Tibial nerve (tissue), 4 donors: Measurements from ENCODE around the gene SNAI3. TPM values are rescaled to one million over a fixed set of nuclear protein-coding genes. Genes with fewer than 3 reads are reported as not detected.

Experiments used
- DNase-seq, 2 donors: peaks; one replicate each; pipeline ENCODE4 v3.0.0-alpha.2; 2019; ENCODE audit warnings: low spot score in 2 of 2
- H3K27ac ChIP-seq, 4 donors: fragments of 200-600 bp; sonication (generic) in 3 of 4; one replicate each; pipeline ENCODE4 v1.5.1; 2017 to 2019; ENCODE audit warnings: mild to moderate bottlenecking in 1 of 4
- H3K27me3 ChIP-seq, 2 donors: fragments of 200-600 bp; sonication (generic) in 1 of 2; one replicate each; pipeline versions ENCODE4 v1.5.1 to v1.6.0; 2017 to 2019
- H3K36me3 ChIP-seq, 3 donors: fragments of 200-600 bp; sonication (generic); one replicate each; pipeline ENCODE4 v1.5.1; 2018 to 2019
- H3K4me1 ChIP-seq, 4 donors: fragments of 200-600 bp; sonication (generic) in 3 of 4; one replicate each; pipeline ENCODE4 v1.5.1; 2017 to 2019
- H3K4me3 ChIP-seq, 4 donors: fragments of 200-600 bp; sonication (generic) in 3 of 4; one replicate each; pipeline ENCODE4 v1.5.1; 2017 to 2019; ENCODE audit warnings: mild to moderate bottlenecking in 1 of 4, moderate library complexity in 1 of 4
- H3K9me3 ChIP-seq, 4 donors: fragments of 200-600 bp; sonication (generic) in 3 of 4; one replicate each; pipeline ENCODE4 v1.5.1; 2017 to 2019
- EP300 ChIP-seq, 2 donors: sonication (generic); formaldehyde crosslinking; IDR thresholded peaks; one replicate each; pipeline ENCODE4 v1.6.1; 2017; ENCODE audit warnings: antibody characterized with exemption in 2 of 2, mild to moderate bottlenecking in 1 of 2
- POLR2A ChIP-seq, 2 donors: fragments of 450-650 bp; IDR thresholded peaks; one replicate each; pipeline ENCODE4 v1.6.1; 2017; ENCODE audit warnings: antibody characterized with exemption in 2 of 2, mild to moderate bottlenecking in 2 of 2, moderate library complexity in 2 of 2
- WGBS, 2 donors: methylation state at CpG; one replicate each; pipeline ENCODE4 v1.1.5; 2018; 5-methylcytosine and 5-hydroxymethylcytosine counted together
- total RNA-seq, 4 donors: library from RNA; depleted of rRNA; stranded (reverse); fragments of >200 nt; gene quantifications; one replicate each; pipeline ENCODE4 v1.1.0, GENCODE V29; 2016
- TF ChIP-seq, protein P1 (sequence below), 5 experiments: fragments of 200-600 bp in 3 of 5; fragments of 450-650 bp in 2 of 5; sonication (generic) in 3 of 5; IDR thresholded peaks; one replicate each; pipeline ENCODE4 v1.5.1; 2016 to 2019; ENCODE audit warnings: antibody characterized with exemption in 5 of 5, mild to moderate bottlenecking in 3 of 5, moderate library complexity in 2 of 5

The SNAI3 gene
- total RNA-seq, 4 donors from 2014 or later: 0.87 to 1.2 (median 1.0) TPM

GRCh38 chr16:88715312-88716190 lies 29.2 kb upstream of the SNAI3 start:
- TF ChIP-seq POLR2A (IDR thresholded peaks at IDR 0.05) (no peak), EP300 (IDR thresholded peaks at IDR 0.05) (no peak)
- TF ChIP-seq, protein P1, sequence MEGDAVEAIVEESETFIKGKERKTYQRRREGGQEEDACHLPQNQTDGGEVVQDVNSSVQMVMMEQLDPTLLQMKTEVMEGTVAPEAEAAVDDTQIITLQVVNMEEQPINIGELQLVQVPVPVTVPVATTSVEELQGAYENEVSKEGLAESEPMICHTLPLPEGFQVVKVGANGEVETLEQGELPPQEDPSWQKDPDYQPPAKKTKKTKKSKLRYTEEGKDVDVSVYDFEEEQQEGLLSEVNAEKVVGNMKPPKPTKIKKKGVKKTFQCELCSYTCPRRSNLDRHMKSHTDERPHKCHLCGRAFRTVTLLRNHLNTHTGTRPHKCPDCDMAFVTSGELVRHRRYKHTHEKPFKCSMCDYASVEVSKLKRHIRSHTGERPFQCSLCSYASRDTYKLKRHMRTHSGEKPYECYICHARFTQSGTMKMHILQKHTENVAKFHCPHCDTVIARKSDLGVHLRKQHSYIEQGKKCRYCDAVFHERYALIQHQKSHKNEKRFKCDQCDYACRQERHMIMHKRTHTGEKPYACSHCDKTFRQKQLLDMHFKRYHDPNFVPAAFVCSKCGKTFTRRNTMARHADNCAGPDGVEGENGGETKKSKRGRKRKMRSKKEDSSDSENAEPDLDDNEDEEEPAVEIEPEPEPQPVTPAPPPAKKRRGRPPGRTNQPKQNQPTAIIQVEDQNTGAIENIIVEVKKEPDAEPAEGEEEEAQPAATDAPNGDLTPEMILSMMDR (IDR thresholded peaks at IDR 0.05): no peak
- WGBS, 2 donors: 89% methylated on average over 41 to 55 of the region's 57 CpGs
- H3K36me3 ChIP-seq: peaks cover 4 to 81% (median 20%) of the 10 kb centered on the region in 3 donors
- no peak overlapping the region for H3K4me3 ChIP-seq
- no peaks in the 10 kb centered on the region for H3K9me3 ChIP-seq
- no peak overlapping the region for H3K27ac ChIP-seq
- peaks cover 0 to 16% (median 0%) of the 10 kb centered on the region in 4 donors for H3K4me1 ChIP-seq
- H3K27me3 ChIP-seq: no peaks in the 10 kb centered on the region
- no peak for DNase-seq

- peaks cover 4 to 77% (median 11%) of the 10 kb centered on the region in 3 donors for H3K36me3 ChIP-seq
- 89 to 90% methylated on average over 17 to 21 of the region's 42 CpGs for WGBS, 2 donors
- peaks cover 0 to 12% (median 0%) of the 10 kb centered on the region in 4 donors for H3K4me1 ChIP-seq
Observed at GRCh38 chr16:88714420-88715302, 28.4 kb upstream of the SNAI3 start.

GRCh38 chr16:88713568-88714419 lies 27.5 kb upstream of the SNAI3 start:
- Histone ChIP-seq H3K4me1 (peaks cover 0 to 8% (median 0%) of the 10 kb centered on the region in 4 donors), H3K36me3 (peaks cover 4 to 70% (median 9%) of the 10 kb centered on the region in 3 donors), H3K27ac (no peak overlapping the region), H3K9me3 (no peaks in the 10 kb centered on the region), H3K27me3 (no peaks in the 10 kb centered on the region), H3K4me3 (no peak overlapping the region)
- no peak for DNase-seq
- TF ChIP-seq EP300 (IDR thresholded peaks at IDR 0.05): no peak
- TF ChIP-seq, protein P1 (IDR thresholded peaks at IDR 0.05): no peak
- WGBS, 2 donors: 87 to 90% methylated on average over 15 to 27 of the region's 30 CpGs

More at GRCh38 chr16:88714420-88715302, 28.4 kb upstream of the SNAI3 start:
- H3K27me3 ChIP-seq: no peaks in the 10 kb centered on the region
- H3K4me3 ChIP-seq: no peak overlapping the region
- TF ChIP-seq EP300 (IDR thresholded peaks at IDR 0.05): no peak
- TF ChIP-seq, protein P1 (IDR thresholded peaks at IDR 0.05): no peak
- TF ChIP-seq POLR2A (IDR thresholded peaks at IDR 0.05): no peak
- H3K27ac ChIP-seq: no peak overlapping the region
- DNase-seq: no peak
- no peaks in the 10 kb centered on the region for H3K9me3 ChIP-seq

DNA sequence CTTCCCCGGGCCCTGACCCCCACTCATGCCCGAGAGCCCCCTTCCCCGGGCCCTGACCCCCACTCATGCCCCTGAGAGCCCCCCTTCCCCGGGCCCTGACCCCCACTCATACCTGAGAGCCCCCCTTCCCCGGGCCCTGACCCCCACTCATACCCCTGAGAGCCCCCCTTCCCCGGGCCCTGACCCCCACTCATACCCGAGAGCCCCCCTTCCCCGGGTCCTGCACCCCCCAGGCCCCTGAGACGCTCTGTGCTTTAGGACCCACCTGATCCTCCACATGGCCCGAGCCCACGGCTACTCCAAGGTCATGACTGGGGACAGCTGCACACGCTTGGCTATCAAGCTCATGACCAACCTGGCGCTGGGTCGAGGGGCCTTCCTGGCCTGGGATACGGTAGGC lies 26.7 kb upstream of the SNAI3 start:
- WGBS, 2 donors: 83 to 87% methylated on average over 1 to 3 of the region's 15 CpGs
- Histone ChIP-seq H3K4me1 (peaks cover 0 to 6% (median 0%) of the 10 kb centered on the region in 4 donors), H3K9me3 (no peaks in the 10 kb centered on the region), H3K27ac (no peak overlapping the region), H3K36me3 (peaks cover 4 to 62% (median 9%) of the 10 kb centered on the region in 3 donors), H3K4me3 (no peak overlapping the region), H3K27me3 (no peaks in the 10 kb centered on the region)
- no peak for TF ChIP-seq EP300 (IDR thresholded peaks at IDR 0.05)
- TF ChIP-seq POLR2A (IDR thresholded peaks at IDR 0.05): no peak
- TF ChIP-seq, protein P1 (IDR thresholded peaks at IDR 0.05): no peak
- DNase-seq: no peak
